Activated T-helper 9 cell treated with anti-CD3 and anti-CD28 coated beads, Interleukin-2, amount 50 U/mL, for 16 hours (primary cell): ENCODE data around the gene PGF.

Source experiments
- DNase-seq: peaks from one replicate; pipeline ENCODE4 v3.0.0-alpha.2; 2020; ENCODE audit warnings: low read depth

PGF gene

GRCh38 chr14:74978416-74978947 is 23.1 kb upstream of the PGF start:
- DNase-seq, result no peak

DNA sequence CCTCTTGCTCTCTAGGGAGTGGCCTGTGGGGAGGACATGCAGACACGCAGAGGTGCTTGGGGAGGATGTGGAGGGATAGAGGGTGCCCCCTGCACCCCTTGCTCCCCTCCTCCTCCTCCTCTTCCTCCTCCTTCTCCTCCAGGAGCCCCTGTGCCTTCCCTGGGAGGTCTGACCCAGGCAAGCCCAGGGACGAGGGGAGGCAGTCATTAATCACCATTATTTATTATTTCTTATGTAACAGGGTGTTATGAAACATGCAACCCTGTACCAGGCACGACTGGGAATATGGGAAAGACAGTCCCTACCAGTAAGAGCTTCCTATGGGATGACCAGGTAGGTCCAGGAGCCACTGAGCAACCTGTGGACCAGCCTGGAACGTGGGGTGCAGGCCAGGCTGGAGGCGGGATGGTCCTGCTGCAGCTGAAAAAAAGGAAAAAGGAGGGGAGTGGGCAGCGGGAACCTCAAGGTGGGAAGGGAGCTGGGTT is 22.5 kb upstream of the PGF start:
- no peak for DNase-seq

- no peak for DNase-seq
These were observed 21.9 kb upstream of the PGF start for GRCh38 chr14:74977164-74977900.

DNA sequence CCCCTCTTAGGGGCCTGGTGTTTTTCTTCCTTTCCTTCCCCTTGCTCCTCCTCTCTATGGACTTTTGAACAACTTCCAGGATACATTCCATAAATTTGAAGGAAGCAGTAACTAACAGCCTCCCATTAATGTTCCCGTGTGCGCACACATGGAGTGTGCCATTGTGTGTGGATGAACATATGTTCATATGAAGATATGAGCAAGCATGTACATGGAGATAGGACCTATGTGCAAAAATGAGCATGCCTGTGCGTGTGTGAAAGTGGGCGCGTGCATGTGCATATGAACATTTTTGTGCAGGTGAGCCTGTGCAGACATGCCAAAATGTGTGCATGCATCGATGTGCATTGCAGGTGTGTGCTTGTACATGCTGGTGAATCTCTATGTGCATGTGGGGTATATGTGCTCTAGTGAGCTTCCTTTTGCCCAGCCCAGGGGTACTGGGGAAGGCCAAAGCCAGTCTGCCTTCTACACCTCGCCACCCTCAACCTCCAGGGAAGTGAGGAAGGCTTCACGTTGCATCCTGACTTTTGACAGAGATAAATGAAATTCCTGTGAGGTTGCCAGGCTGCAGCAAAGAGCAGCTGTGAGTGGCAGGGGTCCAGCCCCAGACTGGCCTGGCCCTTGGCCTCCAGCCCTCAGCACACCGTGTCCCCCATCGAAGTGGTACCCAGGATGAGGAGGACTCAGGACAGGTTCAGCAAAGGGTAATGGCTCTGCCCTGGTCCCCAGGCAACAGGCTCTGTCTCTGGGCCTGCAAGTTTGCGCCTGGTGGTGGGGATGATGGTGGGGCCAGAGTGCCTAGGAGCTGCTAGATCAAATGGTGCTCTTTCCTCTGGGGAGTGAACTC is 21.1 kb upstream of the PGF start:
- DNase-seq, result no peak

GRCh38 chr14:74975059-74975810 is 19.8 kb upstream of the PGF start:
- no peak for DNase-seq

- DNase-seq, result no peak
These were observed 19.1 kb upstream of the PGF start for GRCh38 chr14:74974364-74975058.

- DNase-seq, result no peak
These were observed 18.5 kb upstream of the PGF start for GRCh38 chr14:74973905-74974363.

- DNase-seq, result no peak
These were observed 17.7 kb upstream of the PGF start for GRCh38 chr14:74973003-74973653.

GRCh38 chr14:74968811-74969210 is 13.4 kb upstream of the PGF start:
- DNase-seq, result no peak

GRCh38 chr14:74965486-74966153 is 10.2 kb upstream of the PGF start:
- no peak for DNase-seq

- DNase-seq, result no peak
These were observed 9.5 kb upstream of the PGF start for GRCh38 chr14:74964787-74965485.

DNA sequence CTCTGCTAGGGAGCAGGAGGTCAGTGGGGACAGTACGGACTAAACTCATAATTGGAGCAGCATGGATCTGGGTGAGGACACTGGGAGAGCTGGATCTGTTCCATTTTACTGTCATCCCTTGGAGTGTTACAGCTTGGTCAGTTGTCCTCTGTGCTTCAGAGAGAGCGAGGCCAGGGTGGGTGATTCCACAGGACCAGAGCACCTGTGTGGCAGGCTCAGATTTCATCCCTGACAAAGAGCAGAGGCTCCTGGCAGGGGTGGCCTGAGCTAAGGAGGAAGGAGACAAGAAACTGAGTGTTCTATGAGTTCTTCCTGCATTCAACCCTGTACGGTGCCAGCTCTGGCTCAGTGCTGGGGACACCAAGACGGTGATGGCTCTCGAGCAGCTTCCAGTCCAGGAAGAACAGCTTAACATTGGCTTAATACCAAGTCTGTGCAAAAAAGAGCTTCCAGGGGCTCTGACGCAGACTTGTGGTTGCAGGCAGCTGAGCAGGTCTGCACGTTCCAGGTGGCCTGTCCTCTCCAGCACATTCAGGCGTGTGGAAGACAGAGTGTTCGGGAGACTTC is 8.4 kb upstream of the PGF start:
- no peak for DNase-seq

GRCh38 chr14:74963178-74963704 is 7.8 kb upstream of the PGF start:
- DNase-seq, result no peak

- DNase-seq, result no peak
These were observed 7.1 kb upstream of the PGF start for GRCh38 chr14:74962493-74962892.

GRCh38 chr14:74962046-74962445 is 6.6 kb upstream of the PGF start:
- DNase-seq, result no peak

GRCh38 chr14:74961238-74961911 is 6.0 kb upstream of the PGF start:
- DNase-seq, result no peak

DNA sequence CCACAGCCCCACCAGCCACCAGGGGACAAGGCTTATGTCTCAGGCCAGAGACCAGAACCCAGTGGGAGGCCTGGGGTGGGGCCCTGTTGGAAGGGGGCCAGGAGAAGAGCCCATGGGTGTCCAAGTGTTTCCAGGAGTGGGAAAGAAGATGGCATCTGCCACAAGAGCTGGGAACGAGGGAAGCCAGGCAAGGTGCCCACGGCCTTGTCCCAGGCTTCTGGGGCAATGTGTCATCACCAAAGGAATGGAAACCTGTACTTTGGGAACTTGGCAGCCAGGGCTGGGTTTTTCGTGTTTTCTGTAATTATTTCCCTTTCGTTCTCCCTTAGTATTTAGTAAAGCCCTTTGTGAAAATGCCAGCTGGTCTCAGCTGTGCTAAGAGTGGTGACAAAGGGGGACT is 5.3 kb upstream of the PGF start:
- DNase-seq, result no peak

GRCh38 chr14:74959596-74960180 is 4.3 kb upstream of the PGF start:
- DNase-seq, result no peak
